SIG-M5 (cell line): ENCODE data around the gene TCF7L2.

Experiments used
- DNase-seq: peaks from one replicate; lab custom pipeline; 2025; lab: John Stamatoyannopoulos, UW

The TCF7L2 gene

DNA sequence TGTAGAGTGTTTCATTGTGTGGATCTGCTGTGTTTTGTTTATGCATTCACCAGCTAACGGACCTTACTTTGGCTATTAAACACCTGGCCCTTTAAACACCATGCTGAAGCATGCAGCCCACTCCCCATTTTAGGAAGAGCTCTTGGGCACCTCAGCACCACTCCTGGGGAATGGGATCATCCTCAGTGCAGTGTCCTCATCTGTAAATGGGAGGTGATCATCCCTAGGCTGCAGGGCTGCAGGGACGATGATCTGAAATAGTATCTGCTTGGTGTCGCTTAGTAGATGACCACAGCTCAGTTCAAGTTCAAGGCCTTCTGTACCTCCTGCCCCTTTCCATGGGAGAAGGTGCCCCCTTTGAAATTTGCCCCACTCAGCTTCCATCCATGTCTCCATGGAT is 229.9 kb downstream of the TCF7L2 start:
- DNase-seq = no peak

DNA sequence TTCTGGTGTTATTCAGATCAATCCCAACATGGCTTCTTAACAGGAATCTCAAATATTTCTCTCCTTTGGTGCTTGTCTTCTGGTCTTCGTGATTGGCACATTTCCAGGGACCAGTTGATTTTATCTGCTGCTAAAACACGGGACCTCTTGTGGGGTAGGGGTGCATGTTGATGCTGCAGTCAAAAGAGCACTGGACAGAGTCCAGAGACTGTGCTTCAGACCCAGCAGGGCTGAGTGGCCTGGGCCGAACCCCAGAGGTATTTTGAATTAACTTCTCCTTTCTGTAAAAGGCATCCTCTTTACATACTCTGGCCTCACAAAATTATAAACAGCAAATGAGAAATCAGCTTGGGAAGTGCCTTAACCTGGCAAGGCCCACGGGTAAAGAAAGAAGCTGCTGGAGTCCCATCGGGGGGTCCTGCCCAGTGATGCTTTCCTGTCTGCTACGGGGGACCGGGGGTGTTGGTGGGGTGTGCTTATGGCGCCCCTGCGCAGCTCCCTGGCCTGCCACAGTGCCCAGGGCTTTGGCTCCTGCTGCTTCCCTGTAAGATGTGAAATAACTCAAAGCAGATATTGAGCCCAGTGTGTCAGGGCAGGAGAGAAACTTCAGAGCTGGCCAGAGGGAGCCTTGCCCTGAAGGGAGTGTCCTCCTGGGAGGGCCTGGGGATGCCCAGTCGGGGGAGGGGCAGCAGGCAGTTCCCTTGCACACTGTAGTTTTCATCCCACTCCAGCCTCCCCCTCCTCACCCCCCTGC is 230.5 kb downstream of the TCF7L2 start:
- no peak for DNase-seq

DNA sequence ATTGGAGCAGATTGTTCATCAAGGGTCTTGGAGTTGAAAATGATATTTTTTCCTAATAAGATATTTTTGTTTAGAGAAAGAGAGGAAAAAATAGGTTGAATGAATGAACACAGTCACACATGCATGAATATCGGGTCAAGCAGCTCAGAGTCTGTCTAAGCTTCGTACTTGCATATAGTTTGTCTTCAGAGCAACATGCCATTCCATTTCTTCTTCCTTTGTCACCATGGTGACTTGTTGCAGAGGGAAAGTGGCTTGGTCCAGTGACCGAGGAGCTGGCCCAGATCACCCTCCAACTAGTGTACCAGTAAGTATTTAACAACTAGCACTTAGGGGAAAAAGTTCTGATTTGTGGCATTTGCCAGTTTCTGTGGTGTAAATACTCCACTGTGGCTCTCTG is 232.1 kb downstream of the TCF7L2 start:
- no peak for DNase-seq

DNA sequence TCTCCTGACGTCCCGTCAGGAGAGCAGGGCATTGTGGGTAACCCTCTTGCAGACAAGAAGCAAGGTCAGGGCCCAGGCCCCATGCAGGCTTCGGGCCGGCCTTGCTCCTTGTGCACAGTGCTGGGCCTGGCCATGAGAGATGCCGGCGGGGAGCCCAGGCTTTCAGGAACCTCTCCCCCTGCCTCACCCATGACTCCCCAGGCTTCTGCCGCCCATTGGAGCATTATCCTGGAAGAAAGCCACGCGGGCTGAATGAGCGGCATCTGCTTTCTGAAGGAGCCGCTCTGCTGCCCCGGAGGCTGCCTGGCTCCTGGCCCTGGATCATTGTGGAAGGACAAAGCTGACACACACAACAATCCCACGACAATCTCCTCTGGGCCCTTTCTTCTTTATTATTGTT is 233.5 kb downstream of the TCF7L2 start:
- no peak for DNase-seq

DNA sequence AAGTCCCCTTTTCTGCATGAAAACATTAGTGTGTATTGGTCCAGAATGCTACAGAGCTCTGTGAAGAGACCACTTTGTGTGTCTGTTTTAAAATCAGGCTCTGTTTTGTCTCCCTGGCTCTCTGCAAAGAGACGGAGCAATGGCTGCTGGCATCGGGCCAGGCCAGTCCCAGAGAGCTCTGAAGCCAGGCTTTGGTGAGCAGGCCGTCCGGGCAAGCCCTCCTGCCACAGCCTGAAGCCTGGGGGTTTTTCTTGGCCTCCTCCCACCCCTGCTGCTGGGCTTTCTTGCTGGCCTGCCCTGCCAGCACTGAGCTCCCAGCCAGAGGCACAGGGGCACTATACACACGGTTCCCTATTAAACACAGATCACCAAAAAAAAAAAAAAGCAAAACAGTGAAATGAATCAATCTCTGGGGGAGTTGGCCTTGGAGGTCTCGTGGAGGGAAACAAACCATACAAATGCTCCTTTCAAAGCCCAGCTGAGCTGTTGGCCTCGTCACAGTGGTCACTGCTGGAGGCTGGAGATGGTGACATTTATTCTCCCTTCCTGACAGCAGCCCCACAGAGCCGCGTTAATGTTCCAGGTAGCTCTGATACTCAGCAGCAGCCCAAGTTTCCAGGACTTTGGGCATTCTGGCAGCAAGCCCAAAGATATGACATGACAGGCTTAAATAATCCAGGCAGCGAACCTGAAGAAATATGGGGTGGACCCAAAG is 237.2 kb downstream of the TCF7L2 start:
- no peak for DNase-seq

DNA sequence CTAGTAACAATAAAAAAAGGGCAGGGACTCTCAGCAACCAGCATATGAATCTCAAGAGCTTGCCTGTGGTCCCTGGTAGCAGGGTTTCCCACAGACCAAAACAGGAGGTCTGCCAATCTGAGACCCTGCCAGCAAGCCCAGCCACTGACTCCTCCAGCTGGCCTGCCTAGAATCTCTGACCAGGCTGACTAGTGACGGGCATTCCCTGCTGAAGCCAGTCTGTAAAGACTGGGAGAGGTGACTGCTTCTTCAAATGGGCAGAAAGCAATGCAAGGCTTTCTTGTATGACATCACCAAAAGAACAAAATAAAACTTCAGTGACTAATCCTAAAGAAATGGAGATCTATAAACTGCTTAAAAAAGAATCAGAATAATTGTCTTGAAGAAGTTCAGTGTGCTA is 249.4 kb downstream of the TCF7L2 start:
- DNase-seq = no peak

DNA sequence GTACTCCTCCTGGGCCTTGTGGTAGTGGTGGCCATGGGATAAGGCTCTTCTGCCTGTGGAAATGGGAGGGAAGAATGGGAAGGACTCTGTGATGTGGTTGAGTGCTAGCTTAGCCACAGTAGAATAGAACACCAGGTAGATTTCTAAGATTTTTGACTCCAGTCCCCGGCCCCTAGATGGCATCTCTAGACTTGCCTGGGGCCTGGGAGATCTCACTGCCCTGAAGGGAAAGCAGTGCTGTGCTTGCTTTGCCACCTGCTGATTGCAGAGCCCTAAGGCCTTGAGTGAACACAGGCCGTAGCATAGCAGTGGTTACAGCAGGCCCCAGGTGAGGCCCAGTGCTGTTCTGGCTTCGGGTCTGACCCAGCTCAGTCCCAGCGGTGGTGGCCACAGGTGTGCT is 252.0 kb downstream of the TCF7L2 start:
- DNase-seq = no peak

DNA sequence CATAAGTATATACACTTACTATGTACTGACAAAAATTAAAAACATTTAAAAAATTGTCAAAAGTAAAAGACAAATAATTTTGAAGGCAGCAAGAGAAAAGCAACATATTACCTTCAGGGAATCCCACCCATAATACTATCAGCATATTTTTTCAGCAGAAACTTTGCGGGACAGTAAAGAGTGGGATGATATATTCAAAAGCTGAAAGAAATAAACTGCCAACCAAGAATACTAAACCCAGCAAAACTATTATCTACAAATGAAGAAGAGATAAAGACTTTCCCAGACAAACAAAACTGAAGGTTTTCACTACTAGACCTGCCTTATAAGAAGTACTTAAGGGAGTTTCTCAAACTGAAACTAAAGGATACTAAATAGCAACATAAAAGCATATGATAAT is 257.9 kb downstream of the TCF7L2 start:
- DNase-seq = no peak

DNA sequence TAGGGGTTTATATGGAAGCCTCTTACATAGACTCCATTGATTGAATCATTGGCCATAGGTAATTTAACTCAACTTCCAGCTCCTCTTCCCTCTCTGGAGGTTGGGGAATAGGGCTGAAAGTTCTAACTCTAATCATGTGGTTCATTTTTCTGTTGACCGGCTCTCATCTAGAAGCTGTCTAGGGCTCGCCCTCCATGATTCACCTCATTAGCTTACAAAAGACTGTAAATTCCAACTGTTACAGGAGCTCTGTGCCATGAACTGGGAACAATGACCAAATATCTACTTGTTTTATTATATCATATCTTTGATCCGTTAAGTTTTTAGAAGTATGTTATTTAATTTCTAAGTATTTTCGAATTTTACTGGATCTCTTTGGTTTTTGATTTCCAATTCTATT is 263.0 kb downstream of the TCF7L2 start:
- no peak for DNase-seq

DNA sequence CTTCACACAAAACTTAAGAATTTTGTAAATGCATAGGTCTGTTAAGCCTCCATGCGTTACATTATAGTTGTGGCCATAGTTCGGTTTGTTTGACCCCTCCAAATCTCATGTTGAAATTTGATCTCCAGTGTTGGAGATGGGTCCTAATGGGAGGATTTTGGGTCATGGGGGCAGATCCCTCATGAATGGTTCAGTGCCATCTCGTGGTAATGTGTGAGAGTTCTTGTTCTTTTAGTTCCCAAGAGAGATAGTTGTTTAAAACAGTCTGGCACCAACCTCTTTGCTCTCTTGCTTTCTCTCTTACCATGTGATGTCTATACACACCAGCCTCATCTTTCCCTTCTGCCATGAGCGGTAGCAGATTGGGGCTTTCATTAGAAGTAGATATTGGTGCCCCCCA is 264.3 kb downstream of the TCF7L2 start:
- no peak for DNase-seq

DNA sequence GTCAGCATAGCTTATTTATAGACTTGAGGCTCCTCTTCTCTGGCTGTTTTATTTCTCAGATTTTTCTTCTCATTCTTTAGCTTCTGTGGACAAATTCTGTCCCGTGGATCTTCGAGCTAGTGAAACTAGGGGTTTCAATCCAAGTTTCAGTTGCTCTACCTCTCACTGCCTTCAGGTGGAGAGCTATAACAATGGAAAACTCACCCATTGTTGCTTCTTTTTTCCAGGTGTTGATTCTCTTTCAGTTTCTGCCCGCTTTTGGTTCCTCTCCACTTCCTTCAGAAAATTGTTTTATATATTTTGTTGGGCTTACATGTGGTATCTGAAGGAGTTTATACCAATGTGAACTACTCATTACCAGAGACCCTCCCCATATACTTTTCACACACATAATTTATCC is 266.1 kb downstream of the TCF7L2 start:
- no peak for DNase-seq
